WTC11 (cell line): Measurements from ENCODE around the gene MORN5.

Source experiments
- ATF1 ChIP-seq: sonication (generic); formaldehyde crosslinking; IDR thresholded peaks from 2 replicates; pipeline ENCODE4 v1.8.1; 2023; ENCODE audit warnings: mild to moderate bottlenecking, moderate library complexity, missing genetic modification reagents
- ATF2 ChIP-seq: sonication (generic); formaldehyde crosslinking; IDR thresholded peaks from 2 replicates; pipeline ENCODE4 v1.8.1; 2022; ENCODE audit warnings: low read depth, missing genetic modification reagents, borderline replicate concordance
- CTCF ChIP-seq: fragments of 200-600 bp; IDR thresholded peaks from 2 replicates; pipeline ENCODE4 v1.8.0; 2022; ENCODE audit warnings: antibody characterized with exemption
- ELF4 ChIP-seq: sonication (generic); formaldehyde crosslinking; IDR thresholded peaks from 2 replicates; pipeline ENCODE4 v1.8.1; 2022; ENCODE audit warnings: low read depth, mild to moderate bottlenecking, moderate library complexity, missing genetic modification reagents
- ETV6 ChIP-seq: sonication (generic); formaldehyde crosslinking; IDR thresholded peaks from 2 replicates; pipeline ENCODE4 v1.8.1; 2022; ENCODE audit warnings: mild to moderate bottlenecking, missing genetic modification reagents
- FOXP1 ChIP-seq: sonication (generic); formaldehyde crosslinking; IDR thresholded peaks from 2 replicates; pipeline ENCODE4 v1.8.0; 2022; ENCODE audit warnings: missing genetic modification reagents, mild to moderate bottlenecking, moderate library complexity, borderline replicate concordance
- HMGXB4 ChIP-seq: sonication (generic); formaldehyde crosslinking; IDR thresholded peaks from 2 replicates; pipeline ENCODE4 v1.8.1; 2023; ENCODE audit warnings: mild to moderate bottlenecking, moderate library complexity, missing genetic modification reagents
- KAT7 ChIP-seq: sonication (generic); formaldehyde crosslinking; IDR thresholded peaks from 2 replicates; pipeline ENCODE4 v1.8.1; 2023; ENCODE audit warnings: missing genetic modification reagents, mild to moderate bottlenecking, borderline replicate concordance
- NR1H2 ChIP-seq: sonication (generic); formaldehyde crosslinking; IDR thresholded peaks from 2 replicates; pipeline ENCODE4 v1.9.0; 2021; ENCODE audit warnings: mild to moderate bottlenecking, moderate library complexity, missing genetic modification reagents
- TEAD4 ChIP-seq: sonication (generic); formaldehyde crosslinking; IDR thresholded peaks from 2 replicates; pipeline ENCODE4 v1.8.0; 2022; ENCODE audit warnings: mild to moderate bottlenecking, missing genetic modification reagents
- TF ChIP-seq, protein P1 (sequence below): fragments of 250-450 bp; sonication (Bioruptor Pico); IDR thresholded peaks from 2 replicates; pipeline ENCODE4 v1.9.0; 2021; ENCODE audit warnings: mild to moderate bottlenecking
- TF ChIP-seq, protein P2 (sequence below): sonication (generic); formaldehyde crosslinking; IDR thresholded peaks from 2 replicates; pipeline ENCODE4 v1.8.1; 2023; ENCODE audit warnings: mild to moderate bottlenecking, missing genetic modification reagents, moderate library complexity
- TF ChIP-seq, protein P3 (sequence below): sonication (generic); formaldehyde crosslinking; IDR thresholded peaks from 2 replicates; pipeline ENCODE4 v1.8.1; 2022; ENCODE audit warnings: missing genetic modification reagents, borderline replicate concordance
- TF ChIP-seq, protein P4 (sequence below): sonication (generic); formaldehyde crosslinking; conservative IDR thresholded peaks from 2 replicates; pipeline ENCODE4 v1.8.1; 2022; ENCODE audit warnings: mild to moderate bottlenecking, missing genetic modification reagents

- TF ChIP-seq ETV6 (CRISPR knock-in tag) (no peak), FOXP1 (CRISPR knock-in tag) (no peak), ELF4 (no peak), KAT7 (no peak), NR1H2 (CRISPR knock-in tag) (no peak), TEAD4 (CRISPR knock-in tag) (no peak), HMGXB4 (no peak), CTCF (no peak), ATF2 (CRISPR knock-in tag) (no peak), ATF1 (CRISPR knock-in tag) (no peak)
- TF ChIP-seq, protein P1, sequence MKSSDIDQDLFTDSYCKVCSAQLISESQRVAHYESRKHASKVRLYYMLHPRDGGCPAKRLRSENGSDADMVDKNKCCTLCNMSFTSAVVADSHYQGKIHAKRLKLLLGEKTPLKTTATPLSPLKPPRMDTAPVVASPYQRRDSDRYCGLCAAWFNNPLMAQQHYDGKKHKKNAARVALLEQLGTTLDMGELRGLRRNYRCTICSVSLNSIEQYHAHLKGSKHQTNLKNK (CRISPR knock-in tag) = no peak
- TF ChIP-seq, protein P2, sequence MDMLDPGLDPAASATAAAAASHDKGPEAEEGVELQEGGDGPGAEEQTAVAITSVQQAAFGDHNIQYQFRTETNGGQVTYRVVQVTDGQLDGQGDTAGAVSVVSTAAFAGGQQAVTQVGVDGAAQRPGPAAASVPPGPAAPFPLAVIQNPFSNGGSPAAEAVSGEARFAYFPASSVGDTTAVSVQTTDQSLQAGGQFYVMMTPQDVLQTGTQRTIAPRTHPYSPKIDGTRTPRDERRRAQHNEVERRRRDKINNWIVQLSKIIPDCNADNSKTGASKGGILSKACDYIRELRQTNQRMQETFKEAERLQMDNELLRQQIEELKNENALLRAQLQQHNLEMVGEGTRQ (CRISPR knock-in tag) = no peak
- TF ChIP-seq, protein P3, sequence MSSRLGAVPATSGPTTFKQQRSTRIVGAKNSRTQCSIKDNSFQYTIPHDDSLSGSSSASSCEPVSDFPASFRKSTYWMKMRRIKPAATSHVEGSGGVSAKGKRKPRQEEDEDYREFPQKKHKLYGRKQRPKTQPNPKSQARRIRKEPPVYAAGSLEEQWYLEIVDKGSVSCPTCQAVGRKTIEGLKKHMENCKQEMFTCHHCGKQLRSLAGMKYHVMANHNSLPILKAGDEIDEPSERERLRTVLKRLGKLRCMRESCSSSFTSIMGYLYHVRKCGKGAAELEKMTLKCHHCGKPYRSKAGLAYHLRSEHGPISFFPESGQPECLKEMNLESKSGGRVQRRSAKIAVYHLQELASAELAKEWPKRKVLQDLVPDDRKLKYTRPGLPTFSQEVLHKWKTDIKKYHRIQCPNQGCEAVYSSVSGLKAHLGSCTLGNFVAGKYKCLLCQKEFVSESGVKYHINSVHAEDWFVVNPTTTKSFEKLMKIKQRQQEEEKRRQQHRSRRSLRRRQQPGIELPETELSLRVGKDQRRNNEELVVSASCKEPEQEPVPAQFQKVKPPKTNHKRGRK = no peak
- TF ChIP-seq, protein P4, sequence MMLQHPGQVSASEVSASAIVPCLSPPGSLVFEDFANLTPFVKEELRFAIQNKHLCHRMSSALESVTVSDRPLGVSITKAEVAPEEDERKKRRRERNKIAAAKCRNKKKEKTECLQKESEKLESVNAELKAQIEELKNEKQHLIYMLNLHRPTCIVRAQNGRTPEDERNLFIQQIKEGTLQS (CRISPR knock-in tag) = no peak
Observed at GRCh38 chr9:122188369-122188768, 28.7 kb downstream of the MORN5 start.
